ENCODE data around the gene VPS39. TPM values are rescaled to one million over a fixed set of nuclear protein-coding genes. Genes with fewer than 3 reads are reported as not detected.

Gene VPS39
- total and polyA plus RNA-seq, 9 of the 15 experiments (the other 6 are each of a cell fraction or from before 2014, with no cell fraction given), result 3.2 to 37.3 (median 21.8) TPM

DNA sequence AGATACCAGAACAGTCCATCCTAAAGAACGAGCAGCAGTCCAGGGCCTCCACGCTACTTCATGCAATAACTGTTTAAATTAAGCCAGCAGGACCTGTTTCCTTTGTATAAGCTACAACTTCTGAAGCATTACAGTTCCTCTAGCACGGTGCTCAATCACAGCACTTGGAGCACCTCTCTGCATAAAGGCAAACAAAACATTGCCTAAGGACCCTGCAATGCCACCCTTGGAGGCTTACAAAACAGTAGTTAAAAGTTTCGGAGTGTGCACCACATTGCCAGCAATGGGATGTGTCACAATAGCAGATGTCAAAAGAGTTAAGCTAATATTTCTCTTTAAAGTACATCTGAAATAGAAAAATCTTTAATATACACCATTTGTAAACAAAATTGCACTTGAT lies 2.6 kb upstream of the VPS39 start (continued):
- TF ChIP-seq, protein P1, sequence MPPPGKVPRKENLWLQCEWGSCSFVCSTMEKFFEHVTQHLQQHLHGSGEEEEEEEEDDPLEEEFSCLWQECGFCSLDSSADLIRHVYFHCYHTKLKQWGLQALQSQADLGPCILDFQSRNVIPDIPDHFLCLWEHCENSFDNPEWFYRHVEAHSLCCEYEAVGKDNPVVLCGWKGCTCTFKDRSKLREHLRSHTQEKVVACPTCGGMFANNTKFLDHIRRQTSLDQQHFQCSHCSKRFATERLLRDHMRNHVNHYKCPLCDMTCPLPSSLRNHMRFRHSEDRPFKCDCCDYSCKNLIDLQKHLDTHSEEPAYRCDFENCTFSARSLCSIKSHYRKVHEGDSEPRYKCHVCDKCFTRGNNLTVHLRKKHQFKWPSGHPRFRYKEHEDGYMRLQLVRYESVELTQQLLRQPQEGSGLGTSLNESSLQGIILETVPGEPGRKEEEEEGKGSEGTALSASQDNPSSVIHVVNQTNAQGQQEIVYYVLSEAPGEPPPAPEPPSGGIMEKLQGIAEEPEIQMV (tag; conservative IDR thresholded peaks at IDR 0.05; ENCODE audit: low read depth), result no peak

DNA sequence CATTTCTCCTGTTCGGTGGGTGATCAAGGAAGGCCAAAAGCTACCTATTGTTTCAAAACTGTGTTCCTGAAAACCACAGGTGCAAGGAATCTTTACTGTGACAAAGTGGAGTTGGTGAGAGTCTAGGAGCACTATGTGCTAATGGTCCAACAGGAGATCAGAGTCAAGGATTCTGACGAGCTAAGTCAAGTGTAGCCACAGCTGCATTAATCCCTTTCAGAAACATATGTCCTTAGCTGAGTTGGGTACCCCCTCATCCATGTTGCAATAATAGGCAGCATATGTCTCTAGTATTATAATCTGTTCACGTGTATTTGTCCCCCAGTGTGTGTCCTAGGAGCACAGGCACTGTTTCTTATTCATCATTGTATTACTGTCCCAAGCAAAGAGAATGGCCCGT lies 1.7 kb downstream of the VPS39 start:
- POLR2A ChIA-PET, result no interaction called here
- H3K9me3 ChIP-seq (replicated peaks; ENCODE audit: control insufficient read depth, insufficient read depth, low read depth, low read length), result no peaks in the 10 kb centered on the region
- intact Hi-C loops (cut with micrococcal nuclease), result no loop called here

More for the DNA sequence above, 1.7 kb downstream of the VPS39 start:
- FAIRE-seq (no peak), ATAC-seq (no peak), DNase-seq (ENCODE audit: extremely low read depth in 1 of 4, low spot score in 3 of 4) (no peak)
- TF ChIP-seq ZSCAN32 (CRISPR knock-in tag; IDR thresholded peaks at IDR 0.05) (no peak), TEAD2 (tag; IDR thresholded peaks at IDR 0.05) (no peak), CSDE1 (IDR thresholded peaks at IDR 0.05) (no peak), WHSC1 (IDR thresholded peaks at IDR 0.05; ENCODE audit: low read length) (no peak), CAMTA2 (CRISPR knock-in tag; conservative IDR thresholded peaks at IDR 0.05) (no peak), RB1 (IDR thresholded peaks at IDR 0.05; ENCODE audit: low read depth) (no peak), NFIC (IDR thresholded peaks at IDR 0.05) (no peak), GABPA (tag; conservative IDR thresholded peaks at IDR 0.05; ENCODE audit: low read depth) (no peak), KDM5B (IDR thresholded peaks at IDR 0.05; ENCODE audit: insufficient replicate concordance, low read depth, low read length) (no peak), ZNF324 (CRISPR knock-in tag; IDR thresholded peaks at IDR 0.05) (no peak), BCOR (IDR thresholded peaks at IDR 0.05) (no peak)
- Histone ChIP-seq H4K20me1 (replicated peaks; ENCODE audit: control insufficient read depth, insufficient read depth, low read length) (peaks cover 3% of the 10 kb centered on the region; the same call in 1 of the 2 replicates), H3K27me3 (ENCODE audit: control insufficient read depth in 2 of 2, insufficient read depth in 2 of 2, low read length in 2 of 2) (no peaks in the 10 kb centered on the region), H3K4me1 (replicated peaks in 1 of 2; ENCODE audit: control insufficient read depth in 2 of 2, insufficient read depth in 2 of 2, low read length in 2 of 2) (peaks cover 3 to 4% of the 10 kb centered on the region in 2 experiments; a peak in 2 of 5 replicates), H3K4me2 (ENCODE audit: insufficient read depth, low read length) (peak overlapping the region; percentile 11; the same call in 1 of the 2 replicates), H3K4me3 (no peak overlapping the region; the same call in 1 of the 2 replicates), H3K27ac (ENCODE audit: extremely low read depth, low read depth, low read length) (no peak overlapping the region), H3K9ac (ENCODE audit: insufficient read depth in 1 of 2, low read depth in 2 of 2, low read length in 2 of 2) (no peak overlapping the region), H2AFZ (ENCODE audit: low read depth, low read length) (no peak overlapping the region), H3K9me1 (ENCODE audit: control insufficient read depth, insufficient read depth, low read length) (no peaks in the 10 kb centered on the region), H3K36me3 (ENCODE audit: control insufficient read depth, insufficient read depth, low read length) (peaks cover 18% of the 10 kb centered on the region), H3K79me2 (ENCODE audit: control insufficient read depth, insufficient read depth, low read length) (peaks cover 20% of the 10 kb centered on the region)
- CTCF ChIA-PET (ENCODE audit: low intra/inter-chr PET ratio), result no interaction called here
- BruUV-seq (replicated peaks), result no TSS peak
- in situ Hi-C loops (cut with MboI), result no loop called here
- 62% methylated on average over 4 of the region's 4 CpGs for whole genome bisulfite sequencing (ENCODE audit: insufficient coverage, low coverage, missing lambda C conversion rate)

Measured in K562 (cell line).